Subcutaneous adipose tissue (tissue), 4 donors: ENCODE measurements around the gene TAF11L5. TPM values are rescaled to one million over a fixed set of nuclear protein-coding genes. Genes with fewer than 3 reads are reported as not detected.
"Not testable (repeated sequence)": the region's sequence is repeated elsewhere in the genome, so short reads cannot be mapped to it uniquely, and the experiment has no call there.

Source experiments
- CTCF ChIP-seq: fragments of 450-650 bp; IDR thresholded peaks from one replicate; pipeline ENCODE4 v1.5.1; 2016; ENCODE audit warnings: low read depth, mild to moderate bottlenecking, control low read depth, antibody characterized with exemption, moderate library complexity
- small RNA-seq: library from RNA; depleted of rRNA; stranded (forward); fragments of <200 nt; gene quantifications from one replicate; pipeline ENCODE3, GENCODE V24; 2016
- total RNA-seq, 4 donors: library from RNA; depleted of rRNA; stranded (reverse); fragments of >200 nt; gene quantifications; one replicate each; pipeline ENCODE4 v1.1.0, GENCODE V29; 2016

Gene TAF11L5
- total RNA-seq, 4 donors from 2014 or later: not detected

- TF ChIP-seq CTCF: no peak
Measured at GRCh38 chr5:17497446-17497845, 27.6 kb upstream of the TAF11L5 start.

- not testable (repeated sequence) for TF ChIP-seq CTCF
Measured at GRCh38 chr5:17497931-17498330, 27.1 kb upstream of the TAF11L5 start, which contains the start of gene TAF11L2. TSS of gene TAF11L2 (plus strand) at chr5:17498231.

GRCh38 chr5:17511775-17512325 is 13.2 kb upstream of the TAF11L5 start:
- TF ChIP-seq CTCF: no peak

GRCh38 chr5:17518067-17518466 is 7.0 kb upstream of the TAF11L5 start, which contains the start of gene TAF11L3:
TSS of gene TAF11L3 (plus strand) at chr5:17518367.
- TF ChIP-seq CTCF: not testable (repeated sequence)

GRCh38 chr5:17521501-17521900 is 3.5 kb upstream of the TAF11L5 start, which contains the start of gene TAF11L4:
TSS of gene TAF11L4 (plus strand) at chr5:17521801.
- not testable (repeated sequence) for TF ChIP-seq CTCF

- TF ChIP-seq CTCF: not testable (repeated sequence)
Measured at GRCh38 chr5:17528369-17528768, 3.3 kb downstream of the TAF11L5 start, which contains the start of gene TAF11L6. TSS of gene TAF11L6 (plus strand) at chr5:17528669.

Small RNA genes lying within 50 kb of the gene (small RNA-seq; reads per million reads assigned to genes)
- gene AC106774.3: not detected

Other genes with a start within 250 kb of the TAF11L5 start
- gene TAF11L2, start 27.0 kb upstream of the TAF11L5 start, total RNA-seq: not detected
- not detected for gene TAF11L3, start 6.9 kb upstream of the TAF11L5 start, total RNA-seq
- not detected for gene TAF11L4, start 3.4 kb upstream of the TAF11L5 start, total RNA-seq
- gene TAF11L6, start 3.4 kb downstream of the TAF11L5 start, total RNA-seq: not detected
- gene TAF11L7, start 60.5 kb downstream of the TAF11L5 start, total RNA-seq: not detected
- not detected for gene TAF11L8, start 65.7 kb downstream of the TAF11L5 start, total RNA-seq
- gene TAF11L9, start 69.2 kb downstream of the TAF11L5 start, total RNA-seq: not detected
- gene TAF11L10, start 72.6 kb downstream of the TAF11L5 start, total RNA-seq: not detected
- not detected for gene TAF11L11, start 78.9 kb downstream of the TAF11L5 start, total RNA-seq
- gene TAF11L12, start 85.2 kb downstream of the TAF11L5 start, total RNA-seq: not detected
- not detected for gene TAF11L13, start 106.9 kb downstream of the TAF11L5 start, total RNA-seq
- gene TAF11L14, start 109.2 kb downstream of the TAF11L5 start, total RNA-seq: not detected